CD4-positive, alpha-beta T cell treated with Interleukin-17A for 4 hours (primary cell): ENCODE results near the gene BIRC2.
"Not testable (repeated sequence)": the region's sequence is repeated elsewhere in the genome, so short reads cannot be mapped to it uniquely, and the experiment has no call there.

Experiments used
- DNase-seq: peaks from one replicate; pipeline ENCODE4 v3.0.0-alpha.2; 2020; ENCODE audit warnings: mixed read lengths

BIRC2 gene

DNA sequence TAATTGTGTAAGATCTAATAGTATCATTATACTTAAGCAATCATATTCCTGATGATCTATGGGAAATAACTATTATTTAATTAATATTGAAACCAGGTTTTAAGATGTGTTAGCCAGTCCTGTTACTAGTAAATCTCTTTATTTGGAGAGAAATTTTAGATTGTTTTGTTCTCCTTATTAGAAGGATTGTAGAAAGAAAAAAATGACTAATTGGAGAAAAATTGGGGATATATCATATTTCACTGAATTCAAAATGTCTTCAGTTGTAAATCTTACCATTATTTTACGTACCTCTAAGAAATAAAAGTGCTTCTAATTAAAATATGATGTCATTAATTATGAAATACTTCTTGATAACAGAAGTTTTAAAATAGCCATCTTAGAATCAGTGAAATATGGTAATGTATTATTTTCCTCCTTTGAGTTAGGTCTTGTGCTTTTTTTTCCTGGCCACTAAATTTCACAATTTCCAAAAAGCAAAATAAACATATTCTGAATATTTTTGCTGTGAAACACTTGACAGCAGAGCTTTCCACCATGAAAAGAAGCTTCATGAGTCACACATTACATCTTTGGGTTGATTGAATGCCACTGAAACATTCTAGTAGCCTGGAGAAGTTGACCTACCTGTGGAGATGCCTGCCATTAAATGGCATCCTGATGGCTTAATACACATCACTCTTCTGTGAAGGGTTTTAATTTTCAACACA lies 23.3 kb upstream of the BIRC2 start:
- DNase-seq: no peak

DNA sequence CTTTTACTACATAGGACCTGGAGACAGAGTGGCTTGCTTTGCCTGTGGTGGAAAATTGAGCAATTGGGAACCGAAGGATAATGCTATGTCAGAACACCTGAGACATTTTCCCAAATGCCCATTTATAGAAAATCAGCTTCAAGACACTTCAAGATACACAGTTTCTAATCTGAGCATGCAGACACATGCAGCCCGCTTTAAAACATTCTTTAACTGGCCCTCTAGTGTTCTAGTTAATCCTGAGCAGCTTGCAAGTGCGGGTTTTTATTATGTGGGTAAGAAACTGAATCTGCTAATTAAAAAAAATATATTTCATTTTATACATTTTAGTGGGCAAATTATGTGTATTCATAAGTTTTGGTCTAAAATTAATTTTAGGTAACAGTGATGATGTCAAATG lies 21.9 kb upstream of the BIRC2 start:
- DNase-seq: no peak

DNA sequence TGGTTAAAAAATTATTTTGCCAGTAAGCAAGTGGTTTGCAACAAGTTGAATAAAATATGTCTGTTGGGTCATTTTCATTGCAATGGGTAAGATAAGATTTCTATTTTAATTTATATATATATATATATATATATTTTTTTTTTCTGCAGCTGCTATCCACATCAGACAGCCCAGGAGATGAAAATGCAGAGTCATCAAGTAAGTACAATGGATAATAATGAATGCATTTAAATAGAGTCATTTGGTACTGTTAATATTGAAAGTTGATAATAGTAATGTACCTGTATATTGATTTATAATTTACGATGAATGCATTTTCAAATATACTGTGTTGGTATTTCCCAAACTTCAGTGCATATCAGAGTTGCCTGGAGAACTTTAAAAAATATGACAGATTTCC lies 18.3 kb upstream of the BIRC2 start:
- no peak for DNase-seq

DNA sequence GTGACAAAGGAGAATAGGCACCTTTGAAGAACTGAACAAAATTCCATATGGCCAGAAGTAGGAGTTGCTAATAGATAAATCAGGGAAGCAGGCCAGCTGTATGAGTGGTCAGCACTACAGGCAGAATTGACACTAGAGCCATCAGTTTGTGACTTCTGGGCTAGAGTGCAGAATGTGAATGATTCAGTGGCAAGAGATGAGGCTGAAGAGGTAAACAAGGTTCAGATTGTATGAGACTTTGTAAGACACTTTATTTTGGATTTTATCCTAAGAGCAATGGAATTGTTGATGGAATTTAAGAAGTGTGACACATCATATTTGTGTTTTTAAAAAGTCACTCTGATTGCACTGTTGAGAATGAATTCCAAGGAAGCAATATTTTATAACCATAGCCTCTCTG lies 16.8 kb upstream of the BIRC2 start:
- DNase-seq: no peak

DNA sequence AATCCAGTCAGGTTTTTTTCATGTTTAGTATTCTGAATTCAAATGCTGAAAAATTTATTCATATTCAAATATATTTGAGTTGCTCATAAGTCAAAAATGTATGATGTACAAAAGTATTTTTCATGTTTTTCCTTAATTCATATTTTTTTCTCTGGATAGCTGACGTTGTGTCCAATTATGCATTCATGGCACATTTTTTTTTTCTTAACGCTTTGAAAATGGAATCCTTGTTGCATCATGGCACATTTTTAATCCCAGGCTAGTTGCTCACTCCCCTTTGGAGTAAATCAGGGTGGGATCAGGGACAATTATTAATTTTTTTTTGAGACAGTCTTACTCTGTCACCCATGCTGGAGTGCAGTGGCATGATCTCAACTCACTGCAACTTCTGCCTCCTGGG lies 15.7 kb upstream of the BIRC2 start:
- no peak for DNase-seq

DNA sequence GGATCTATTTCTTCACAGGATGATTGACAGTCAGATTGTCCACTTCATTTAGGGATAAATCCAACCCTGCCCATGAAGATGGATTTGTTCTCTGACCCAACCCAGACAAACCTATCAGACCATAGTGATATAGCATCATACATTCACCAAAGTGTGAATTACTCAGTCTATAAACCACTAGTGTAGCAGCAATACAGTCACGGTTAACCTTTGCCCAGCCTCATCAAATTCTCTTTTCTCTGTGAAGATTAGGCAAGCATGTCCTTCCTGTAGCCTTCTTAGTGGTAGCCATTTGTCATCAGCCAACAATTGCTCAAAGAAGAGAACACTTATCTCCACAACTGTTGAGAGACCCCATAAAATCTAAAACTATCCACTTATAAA lies 14.4 kb upstream of the BIRC2 start:
- DNase-seq: no peak

DNA sequence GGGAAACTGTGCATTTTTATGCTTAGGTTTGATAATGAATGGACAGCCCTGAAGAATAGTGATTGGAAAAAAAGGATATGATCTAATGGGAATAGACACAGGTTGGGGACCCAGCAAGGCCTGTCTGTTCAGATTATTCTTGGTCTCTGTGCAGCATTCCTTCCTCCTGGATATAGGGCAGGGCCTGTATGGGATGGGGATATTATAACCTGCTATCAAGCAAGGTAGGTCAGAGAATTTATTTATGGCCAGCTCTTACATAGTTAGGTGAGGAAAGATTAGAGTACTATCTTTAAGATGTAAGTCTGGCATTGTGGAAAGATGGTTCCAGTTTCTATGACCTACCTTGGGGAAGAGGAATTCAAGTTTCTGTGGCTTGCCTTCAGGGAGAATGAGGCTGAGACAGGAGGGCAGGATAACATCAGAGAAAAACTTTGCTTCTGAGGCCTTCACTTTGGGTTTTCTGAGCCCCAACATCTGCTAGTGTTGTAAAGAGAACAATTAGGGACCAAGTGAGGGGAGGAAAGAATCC lies 8.5 kb upstream of the BIRC2 start:
- DNase-seq: no peak

DNA sequence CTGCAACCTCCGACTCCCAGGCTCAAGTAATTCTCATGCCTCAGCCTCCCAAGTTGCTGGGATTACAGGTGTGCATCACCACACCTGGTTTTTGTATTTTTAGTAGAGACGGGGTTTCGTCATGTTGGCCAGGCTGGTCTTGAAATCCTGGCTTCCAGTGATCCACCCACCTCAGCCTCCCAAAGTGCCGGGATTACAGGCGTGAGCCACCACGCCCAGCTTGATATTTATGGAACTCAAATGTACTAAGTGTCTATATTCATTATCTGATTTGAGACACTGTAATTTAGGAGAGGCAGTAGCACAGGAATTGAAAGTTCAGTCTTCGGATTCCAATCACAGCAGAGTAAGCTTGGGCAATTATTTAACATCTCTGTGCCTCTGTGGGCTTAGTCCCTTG lies 5.7 kb upstream of the BIRC2 start:
- DNase-seq: not testable (repeated sequence)

DNA sequence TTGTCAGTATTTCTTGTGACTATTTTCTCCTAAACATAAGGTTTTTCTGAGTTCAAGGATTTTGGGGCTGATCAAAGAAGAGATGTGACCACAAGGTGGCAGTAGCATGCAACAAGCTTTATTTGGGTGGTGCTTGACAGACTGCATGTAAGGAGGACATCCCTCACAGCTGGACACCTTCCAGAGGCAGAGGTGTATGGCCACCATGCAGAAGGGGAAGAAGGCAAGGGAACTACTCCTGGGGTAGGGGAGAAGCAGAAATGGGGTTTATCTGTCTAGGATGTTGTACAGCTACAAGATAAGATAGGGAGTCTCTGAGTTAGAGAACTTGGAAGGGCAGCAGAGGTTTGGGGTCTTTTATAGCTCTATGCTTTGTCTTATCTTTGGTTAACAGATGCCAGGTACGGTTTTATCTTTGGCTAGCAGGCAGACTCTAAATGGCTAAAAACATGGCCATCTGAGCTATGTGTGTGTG lies 5.1 kb upstream of the BIRC2 start:
- DNase-seq: peak; percentile 84

DNA sequence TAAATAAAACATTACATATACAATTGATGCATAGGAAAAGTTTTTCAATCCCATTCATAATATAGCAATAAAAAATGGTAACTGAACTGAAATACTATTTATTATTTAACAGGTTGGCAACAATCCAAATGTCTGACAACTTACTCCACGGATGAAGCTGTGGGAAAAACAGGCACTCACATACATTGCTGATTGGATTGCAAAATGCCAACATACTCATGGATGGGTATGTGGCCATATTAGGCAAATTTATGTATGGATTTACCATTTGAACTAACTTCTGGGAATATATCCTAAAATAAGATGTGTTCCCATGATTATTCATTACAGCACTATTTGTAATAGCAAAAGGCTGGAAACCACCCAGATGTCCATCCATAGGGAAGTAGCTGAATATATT lies 3.2 kb upstream of the BIRC2 start:
- DNase-seq: no peak

DNA sequence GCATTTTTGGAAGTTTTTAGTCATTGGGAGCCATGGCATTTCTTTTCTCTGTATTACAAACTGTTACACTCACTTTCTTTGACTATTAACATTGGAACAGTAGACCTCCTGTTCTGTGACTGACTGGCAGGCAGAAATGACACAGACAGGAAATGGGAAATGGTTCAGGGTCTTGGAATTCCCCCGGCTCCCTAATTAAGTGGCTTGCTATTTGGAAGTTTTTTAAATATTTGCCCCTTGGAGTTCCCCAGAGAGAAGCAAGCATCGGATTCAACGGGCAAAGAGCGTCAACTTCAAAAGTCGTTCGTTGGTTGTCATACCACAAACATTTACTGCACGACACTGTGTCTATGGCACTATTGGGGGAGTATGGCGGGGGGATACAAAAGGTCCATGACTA lies 1.1 kb upstream of the BIRC2 start:
- DNase-seq: no peak

DNA sequence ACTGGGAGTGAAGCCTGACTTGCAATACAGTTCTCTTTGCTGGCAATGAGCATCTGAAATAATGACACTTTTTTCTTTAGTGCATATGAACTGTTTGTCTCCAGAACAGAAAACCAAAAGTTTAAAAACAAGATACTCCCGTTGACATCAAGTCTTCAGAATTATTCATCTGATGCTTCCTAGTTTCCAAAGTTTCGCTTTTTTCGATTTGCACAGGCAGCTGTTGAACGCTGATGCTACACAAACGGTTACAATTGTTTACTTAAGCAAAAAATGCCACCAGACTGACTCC lies 612 bp upstream of the BIRC2 start:
- DNase-seq: no peak

DNA sequence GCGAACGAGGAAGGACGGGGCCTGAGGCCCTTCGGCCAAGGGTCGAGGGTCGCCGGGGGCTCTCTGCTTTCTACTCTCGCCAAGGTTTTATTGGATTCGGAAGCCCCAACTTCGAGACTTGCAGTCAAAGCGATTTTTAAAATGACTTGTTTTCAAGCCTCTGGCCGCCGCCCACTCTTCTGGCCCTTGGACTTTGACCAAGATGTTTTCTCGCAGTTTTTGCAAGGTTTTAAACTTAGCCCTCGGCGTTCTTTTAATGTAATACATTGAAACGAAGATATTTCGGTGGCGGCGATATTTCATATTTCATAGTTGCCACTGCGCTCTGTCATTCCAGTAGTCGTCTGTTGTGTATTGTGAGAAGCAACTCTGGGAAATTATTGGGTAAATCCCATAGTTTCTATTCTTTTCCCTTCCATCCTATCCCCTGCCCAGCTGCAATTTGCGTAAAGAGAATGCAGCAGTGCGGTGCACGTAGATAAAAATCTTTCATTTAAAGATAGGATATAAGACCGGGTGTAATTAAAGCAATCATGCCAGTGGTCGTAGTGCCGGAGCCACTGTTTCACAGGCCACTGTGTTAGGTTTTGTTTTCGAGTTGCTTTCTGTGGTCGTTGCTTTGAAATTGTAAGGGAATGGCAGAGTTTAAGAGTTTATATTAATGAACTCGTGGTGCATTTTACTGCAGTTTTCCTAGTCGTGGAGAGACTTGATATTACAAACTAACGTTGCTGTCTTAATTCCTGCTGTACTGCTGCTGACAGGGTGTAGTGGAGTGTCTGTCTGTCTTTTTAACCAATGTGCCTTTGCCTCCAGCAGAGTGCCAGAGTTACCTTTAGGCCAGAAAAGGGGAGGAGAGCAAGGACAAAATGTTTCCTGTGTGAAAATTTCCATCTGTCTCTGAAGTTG lies 702 bp downstream of the BIRC2 start:
- DNase-seq: peak; percentile 30

DNA sequence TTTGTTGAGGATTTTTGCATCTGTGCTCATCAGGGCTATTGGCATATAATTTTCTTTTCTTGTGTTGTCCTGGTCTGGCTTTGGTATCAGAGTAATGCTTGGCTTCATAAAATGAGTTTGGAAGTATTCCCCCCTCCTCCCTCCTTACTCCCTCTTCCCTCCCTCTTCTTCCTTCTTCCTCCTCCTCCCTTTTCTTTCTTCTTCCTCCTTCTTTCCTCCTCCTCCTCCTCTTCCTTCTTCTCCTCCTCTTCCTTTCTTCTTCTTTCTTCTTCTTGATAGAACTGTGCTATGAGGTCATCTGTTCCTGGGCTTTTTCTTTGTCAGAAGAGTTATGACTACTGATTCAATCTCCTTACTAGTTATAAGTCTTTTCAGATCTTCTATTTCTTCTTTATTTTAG lies 10.1 kb downstream of the BIRC2 start:
- DNase-seq: no peak

DNA sequence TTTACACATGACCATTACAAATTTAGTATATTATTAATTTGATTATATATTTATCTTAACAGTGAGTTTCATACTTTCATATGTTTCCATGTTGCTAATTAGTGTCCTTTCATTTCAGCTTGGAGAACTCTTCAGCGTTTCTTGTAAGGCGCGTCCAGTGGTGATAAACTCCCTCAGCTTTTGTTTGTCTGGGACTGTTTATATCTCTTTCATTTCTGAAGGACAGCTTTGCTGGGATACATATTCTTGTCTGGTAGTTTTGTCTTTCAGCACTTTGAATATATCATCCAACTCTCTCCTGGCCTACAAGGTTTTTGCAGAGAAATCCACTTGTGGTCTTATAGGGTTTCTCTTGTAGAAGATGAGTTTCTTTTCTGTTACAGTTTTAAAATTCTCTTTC lies 12.4 kb downstream of the BIRC2 start:
- no peak for DNase-seq

DNA sequence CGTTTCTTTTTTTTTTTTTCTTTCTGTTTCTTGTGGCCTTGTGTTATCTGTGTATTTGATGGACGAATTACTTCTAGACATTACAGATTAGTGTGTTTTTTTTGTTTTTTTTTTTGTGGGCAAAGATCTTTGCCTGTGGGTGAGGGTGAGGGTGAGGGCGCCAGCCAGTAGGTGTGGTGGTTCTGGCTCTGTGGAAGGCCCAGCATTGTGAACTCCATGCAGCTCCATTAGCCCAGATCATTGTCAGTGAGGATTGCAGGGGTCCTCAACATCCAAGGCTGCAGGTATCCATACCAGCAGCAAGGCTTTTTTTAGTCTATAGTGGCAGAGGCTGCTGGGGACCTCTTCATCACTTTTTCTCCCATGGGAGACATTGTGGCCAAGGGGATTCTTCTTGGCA lies 13.7 kb downstream of the BIRC2 start:
- peak; percentile 65 for DNase-seq

DNA sequence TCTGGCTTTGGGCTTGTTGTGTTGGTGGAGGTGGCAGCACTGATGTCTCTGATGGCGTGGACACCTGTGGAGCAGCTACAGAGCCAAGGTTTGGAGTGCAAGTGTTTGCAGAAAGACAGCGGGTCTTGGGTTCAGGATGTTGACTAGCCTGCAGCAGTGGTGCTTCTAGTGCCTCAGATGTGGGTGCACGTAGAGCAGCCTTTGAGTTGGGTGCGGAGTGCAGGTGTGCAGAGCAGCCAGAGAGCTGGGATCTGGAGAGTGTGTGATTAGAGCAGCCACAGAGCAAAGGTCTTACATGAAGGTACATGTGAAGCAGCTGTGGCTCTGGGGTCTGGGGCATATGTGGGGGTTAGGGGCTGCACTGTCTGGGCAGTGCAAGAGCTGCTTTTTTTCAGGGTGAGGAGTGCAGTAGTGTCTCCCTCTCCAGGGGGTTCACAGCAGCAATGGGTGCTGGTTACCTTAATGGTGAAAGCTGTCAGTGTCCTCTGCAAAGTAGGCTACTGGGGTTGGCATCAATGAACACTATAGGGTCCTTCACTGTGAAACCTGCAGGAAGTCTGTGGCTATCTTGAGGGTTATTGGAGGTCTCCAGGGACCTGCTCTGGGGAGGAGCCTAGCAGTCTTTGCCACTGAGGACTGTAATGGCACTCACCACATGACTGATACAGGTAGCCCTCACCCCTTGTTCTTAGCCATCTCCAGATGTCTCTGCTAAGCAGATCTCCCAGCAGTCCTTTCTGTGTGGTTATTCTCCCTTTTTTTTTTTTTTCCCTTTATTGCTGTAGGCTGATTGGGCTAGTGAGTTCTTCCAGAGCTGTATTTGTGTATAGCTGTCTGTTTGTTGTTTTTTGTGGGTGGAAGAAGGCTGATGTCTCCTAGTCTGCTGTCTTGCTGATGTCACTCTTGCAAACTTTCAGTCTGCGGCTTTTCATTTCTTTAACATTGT lies 14.3 kb downstream of the BIRC2 start:
- DNase-seq: peak; percentile 78

DNA sequence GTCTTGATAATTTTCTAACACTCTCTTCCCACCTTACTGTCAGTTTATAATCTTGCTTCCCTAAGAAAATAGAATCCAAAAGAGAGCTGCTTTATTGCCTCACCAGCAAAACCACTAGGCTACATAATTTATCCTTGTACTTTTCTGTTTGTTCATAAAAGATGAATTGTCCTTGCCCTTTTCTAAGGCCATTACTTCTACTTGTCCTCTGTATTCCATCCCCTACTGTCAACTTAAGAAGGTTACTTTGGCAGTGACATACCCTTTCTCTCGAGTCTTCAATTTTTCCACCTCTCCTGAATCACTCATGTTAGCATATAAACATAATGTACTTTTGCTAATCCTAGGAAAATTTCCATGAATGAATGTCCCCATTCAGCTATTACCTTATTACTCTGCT lies 18.0 kb downstream of the BIRC2 start:
- DNase-seq: no peak

DNA sequence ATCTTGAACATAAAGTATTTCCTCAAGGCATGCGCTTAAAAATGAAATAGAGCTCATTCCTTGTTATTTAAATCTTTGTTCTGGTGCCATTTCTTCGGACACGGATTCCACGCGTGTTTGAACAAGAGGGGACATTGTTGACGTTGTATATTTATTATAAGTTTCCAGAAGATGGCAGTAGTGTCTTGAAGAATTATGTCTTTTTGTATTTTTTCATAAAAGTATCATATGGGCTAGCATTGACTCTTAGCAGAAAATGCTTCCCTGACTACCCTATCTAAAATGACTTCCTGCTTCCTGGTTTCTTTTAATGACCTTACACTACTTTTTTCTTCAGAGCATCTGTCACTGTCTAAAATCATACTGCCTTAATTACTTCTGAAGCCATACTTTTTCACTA lies 20.4 kb downstream of the BIRC2 start:
- no peak for DNase-seq

DNA sequence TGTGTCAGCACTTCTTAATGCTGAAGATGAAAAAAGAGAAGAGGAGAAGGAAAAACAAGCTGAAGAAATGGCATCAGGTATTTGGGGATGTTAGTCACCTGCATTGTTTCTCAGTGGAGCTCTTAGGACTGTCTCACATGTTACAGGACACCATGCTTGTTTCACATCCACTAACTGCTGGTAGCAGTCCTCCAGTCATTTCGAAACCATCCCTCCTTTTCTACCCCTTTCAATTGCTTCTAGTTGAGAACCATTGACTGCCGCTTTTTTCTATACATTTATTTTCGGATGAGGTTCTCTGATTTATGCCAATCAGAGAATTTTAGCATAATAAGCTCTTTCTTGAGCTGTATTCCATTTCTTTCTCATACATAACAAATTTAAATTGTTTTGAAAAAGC lies 21.5 kb downstream of the BIRC2 start:
- no peak for DNase-seq

DNA sequence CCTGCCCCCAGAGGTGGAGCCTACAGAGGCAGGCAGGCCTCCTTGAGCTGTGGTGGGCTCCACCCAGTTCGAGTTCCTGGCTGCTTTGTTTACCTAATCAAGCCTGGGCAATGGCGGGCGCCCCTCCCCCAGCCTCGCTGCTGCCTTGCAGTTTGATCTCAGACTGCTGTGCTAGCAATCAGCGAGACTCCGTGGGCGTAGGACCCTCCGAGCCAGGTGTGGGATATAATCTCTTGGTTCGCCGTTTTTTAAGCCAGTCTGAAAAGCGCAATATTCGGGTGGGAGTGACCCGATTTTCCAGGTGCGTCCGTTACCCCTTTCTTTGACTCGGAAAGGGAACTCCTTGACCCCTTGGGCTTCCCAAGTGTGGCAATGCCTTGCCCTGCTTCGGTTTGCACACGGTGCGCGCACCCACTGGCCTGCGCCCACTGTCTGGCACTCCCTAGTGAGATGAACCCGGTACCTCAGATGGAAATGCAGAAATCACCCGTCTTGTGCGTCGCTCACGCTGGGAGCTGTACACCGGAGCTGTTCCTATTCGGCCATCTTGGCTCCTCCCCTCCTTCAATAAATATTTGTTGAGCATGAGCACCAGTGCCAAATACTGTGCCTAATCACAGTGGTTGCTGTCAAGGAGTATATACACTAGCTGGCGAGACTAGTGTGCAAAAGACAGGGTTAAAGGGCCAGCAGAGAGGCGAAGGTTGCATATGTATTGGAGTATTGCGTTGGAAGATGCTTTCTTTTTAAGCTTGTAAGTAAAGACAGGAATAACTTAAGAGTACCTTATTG lies 27.8 kb downstream of the BIRC2 start:
- DNase-seq: not testable (repeated sequence)

DNA sequence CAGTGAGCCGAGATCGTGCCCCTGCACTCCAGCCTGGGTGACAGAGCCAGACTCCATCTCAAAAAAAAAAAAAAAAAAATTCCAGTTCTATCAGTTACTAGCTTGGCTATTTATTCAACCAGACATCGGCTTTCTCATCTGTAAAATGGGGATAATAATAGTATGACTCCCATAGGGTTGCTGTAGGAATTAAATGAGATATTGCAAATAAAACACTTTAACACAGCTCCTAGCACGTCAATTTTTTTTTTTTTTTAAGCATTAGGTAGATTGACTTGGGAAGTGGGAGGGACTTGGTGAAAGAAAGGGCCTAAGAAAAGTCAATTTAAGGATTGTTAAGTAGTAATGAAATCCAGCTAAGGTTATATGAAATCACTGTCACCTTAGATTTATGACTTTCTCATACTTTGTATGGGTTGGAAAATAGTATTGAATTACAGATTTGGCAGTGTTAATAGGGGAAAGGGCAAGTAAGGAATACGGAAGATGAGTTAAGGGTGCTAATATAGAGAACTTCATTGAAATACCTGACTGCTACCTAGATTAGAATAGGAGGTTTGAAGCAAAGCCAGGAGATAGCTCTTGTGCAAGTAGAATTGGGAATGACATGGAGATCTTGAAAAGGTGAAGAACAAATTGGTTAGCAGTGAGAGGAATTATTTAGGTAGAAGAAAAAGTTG lies 28.8 kb downstream of the BIRC2 start:
- no peak for DNase-seq
